ENCODE data around the gene GET4.
A peak's percentile ranks its signal among the peaks of the same experiment; 100 is the strongest.

The GET4 gene

DNA sequence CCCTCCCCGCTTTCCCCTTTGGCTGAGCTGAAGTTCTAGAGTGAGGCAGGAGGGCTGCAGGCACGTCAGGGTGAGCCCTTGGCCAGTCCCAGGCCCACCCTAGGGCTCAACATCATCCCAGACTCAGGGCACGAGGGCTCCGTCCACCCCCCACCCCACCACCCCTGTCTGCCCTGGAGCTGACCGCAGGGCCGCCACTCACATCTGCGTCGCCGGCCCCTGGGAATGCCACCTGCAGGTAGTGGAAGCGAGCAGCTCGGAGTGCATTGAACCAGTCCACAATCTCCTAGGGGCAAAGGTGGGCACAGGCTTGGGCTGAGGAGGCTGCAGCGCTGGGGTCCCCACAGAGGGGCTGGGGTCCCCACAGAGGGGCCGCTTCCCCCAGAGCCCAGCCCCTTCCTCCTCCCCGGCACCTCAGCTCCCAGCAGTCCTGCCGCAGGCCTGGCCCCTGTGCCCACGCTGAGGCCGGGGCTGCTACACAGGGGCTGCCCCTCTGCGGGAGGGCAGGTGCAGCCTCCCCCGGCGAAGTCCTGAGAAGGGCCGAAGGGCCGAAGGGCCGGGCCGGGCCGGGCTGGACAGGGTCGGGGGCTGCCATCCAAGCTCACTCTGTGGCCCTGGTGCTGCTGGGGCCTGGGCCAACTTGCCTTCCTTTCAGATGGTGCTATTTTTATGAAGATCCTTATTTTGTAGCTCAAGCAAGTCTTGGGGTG is 24.1 kb downstream of the GET4 start:
- no peak for DNase-seq

DNA sequence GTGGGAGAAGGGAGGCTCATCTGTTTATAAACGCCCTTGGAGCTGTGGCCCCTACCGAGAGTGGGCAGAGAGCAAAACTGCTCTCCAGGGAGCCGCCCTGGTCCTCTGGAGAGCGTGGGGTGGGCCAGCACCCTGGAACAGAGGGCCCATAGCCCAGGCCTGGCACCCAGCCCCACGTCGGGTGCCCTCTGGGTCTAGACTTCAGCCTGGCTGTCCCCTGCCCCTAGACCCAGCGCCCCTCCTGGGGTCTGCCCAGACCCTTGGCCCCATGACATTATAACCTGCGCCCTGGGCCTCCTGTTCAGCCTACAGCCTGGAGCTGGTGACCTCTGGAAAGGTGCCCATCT is 24.7 kb downstream of the GET4 start:
- DNase-seq, result no peak

DNA sequence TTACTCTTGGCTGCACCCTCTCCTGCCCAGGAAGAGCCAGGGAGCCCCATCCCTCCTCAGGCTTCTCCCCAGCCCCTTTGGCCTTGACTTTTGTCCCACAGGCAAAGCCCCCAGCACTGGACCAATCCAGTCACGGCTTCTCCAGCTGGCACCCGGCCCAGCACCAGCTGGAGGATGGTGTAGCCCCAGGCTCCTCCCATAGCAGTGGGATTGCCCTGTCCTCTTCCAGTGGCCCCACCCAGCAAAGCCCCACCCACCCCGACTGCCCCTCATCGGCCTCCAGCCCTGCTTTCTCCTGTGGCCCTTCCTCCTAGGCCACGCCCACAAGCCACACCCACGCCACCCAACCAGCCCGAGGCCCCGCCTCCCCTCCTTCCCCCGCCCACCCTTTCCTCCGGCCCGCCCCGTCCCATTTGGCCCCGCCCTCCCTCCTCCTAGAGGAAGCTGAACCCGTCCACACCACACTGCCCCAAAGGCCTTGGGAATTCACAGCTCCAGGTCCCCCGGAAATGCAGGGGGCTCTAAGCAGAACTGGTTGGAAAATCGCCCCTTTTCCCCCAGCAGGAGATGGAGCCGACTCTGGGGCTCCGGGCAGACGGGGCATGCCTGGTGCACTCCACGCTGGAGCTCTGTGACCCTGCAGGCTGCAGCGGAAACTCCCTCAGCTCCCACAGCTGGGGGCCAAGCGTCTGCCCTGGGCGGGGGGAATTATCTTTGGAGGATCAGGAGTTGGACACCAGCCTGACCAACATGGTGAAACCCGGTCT is 25.2 kb downstream of the GET4 start:
- peak; percentile 54 for DNase-seq

DNA sequence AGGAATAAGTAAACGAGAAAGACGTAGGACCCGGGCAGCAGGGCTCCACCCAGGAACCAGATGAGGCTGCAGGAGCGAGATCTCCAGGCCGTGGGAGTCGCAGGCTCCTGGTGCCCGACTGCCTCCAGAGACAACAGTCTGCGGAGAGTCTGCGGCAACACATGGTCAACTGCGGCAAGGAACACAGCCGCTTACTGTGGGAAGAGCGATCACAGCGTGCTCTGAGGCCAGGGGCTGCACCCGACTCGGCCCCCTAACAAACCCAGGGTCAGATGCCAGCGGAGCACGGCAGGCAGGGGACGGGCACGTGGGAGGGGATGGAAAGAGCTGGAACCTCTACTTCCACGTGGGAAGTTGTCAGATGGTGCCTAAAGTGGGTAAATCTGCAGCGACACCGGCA is 26.6 kb downstream of the GET4 start:
- DNase-seq, result no peak

DNA sequence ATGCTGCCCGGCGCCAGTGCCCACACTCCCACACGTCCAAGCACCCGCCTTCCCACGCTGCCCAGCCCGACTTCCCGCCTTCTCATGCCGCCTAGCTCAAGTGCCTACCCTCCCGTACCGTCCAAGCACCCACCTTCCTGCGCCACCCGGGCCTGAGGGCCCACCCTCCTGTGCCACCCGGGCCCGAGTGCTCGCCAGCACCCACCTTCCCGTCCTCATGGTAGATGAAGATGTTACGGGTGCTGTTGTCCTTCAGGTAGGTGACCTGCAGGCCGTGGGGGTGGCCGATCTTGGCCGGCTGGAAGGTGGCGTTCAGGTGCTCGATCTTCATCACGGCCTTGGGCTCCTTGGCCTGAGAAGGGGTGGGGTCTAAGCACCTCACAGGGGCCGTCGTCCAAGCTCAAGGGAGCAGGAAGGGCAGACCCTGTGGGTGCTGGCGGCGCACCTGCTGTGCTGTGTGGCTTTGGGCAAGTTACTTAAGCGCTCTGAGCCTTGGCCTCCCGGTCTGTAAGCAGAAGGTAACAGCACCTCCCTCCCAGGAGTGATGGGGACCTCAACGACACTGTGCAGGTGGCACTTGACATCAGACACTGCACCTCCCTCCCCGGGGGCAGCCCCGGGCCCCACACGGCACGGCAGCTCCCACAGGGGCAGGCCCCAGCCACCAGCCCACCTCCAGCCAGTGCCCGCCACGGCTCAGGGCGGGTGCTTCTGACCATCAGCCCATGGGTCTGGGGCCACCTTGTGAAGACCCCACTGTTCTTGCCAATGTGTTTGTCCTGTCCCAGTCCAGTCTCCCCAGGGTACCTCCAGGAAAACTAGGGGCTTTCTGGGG is 27.8 kb downstream of the GET4 start:
- no peak for DNase-seq

DNA sequence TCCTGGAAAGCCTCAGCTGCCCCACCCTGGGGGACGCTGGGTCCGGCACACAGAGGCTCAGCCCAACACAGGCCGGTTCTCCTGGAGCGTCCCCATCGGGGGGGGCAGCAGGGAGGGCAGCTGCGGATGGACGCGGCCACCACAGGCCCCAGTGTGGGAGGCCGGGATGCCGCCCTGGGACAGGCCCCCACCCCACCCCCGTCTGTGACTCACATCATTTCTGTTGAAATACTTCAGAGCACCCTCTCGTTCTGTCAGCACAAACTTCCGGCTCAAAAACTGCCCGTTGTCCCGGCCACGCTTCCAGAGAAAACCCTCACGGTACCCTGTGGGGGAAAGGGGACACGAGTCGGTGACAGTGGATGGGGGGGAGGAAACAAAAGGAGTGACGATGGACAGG is 28.5 kb downstream of the GET4 start:
- no peak for DNase-seq

DNA sequence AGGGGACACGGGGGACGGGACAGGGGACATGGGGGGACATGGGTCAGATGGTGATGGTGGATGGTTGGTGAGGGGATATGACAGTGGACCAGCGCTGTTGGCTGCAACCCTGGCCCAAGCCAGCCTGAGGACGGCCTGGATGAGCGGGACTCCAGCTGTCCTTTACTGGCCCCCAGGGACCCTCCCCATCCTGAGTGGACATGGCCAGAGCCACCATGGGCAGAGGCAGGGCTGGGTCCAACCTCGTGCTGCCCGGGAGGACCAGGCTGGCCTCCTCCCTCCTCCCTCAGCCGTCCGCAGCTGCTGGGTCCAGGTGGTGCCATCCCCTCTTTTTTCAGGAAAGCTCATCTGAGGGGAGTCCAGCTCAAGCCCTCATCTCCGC is 30.4 kb downstream of the GET4 start:
- no peak for DNase-seq

DNA sequence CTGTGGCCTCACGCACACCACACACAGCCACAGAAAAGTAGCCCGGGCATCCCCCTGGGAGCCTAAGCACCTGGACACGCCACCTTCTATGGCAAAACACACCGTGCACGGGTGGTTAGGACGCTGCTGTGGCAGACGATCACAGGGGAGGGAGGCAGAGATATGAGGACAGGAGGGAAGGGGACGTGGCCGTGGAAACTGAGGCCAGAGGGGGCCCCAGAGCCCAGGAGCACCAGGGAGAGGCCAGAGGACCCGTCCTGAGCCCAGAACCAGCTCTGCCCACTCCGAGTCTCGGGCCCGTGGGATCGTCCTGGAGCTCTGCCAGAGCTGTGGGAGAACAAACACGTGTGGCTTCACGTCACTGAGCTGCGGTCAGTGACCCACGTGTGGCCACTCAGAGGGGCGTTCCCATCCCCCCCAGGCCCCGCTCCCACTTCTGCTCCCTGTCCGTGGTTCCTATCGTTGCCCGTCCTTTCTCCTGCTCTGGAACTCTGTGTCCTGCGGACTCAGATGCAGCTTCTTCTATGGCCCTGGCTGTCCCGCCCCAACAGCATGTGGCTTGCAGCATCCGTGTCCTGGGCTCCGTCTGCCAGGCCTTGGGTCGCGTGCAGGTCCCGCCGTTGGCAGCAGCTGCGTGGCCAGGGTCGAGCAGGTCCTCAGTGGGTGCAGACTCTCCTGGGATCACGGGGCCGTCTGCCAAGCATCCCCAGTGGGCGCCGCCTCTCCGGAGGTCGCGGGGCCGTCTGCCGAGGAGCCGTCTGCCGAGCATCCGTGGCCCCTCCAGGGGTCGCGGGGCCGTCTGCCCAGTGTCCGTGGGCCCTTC is 31.0 kb downstream of the GET4 start:
- DNase-seq, result peak; percentile 38

DNA sequence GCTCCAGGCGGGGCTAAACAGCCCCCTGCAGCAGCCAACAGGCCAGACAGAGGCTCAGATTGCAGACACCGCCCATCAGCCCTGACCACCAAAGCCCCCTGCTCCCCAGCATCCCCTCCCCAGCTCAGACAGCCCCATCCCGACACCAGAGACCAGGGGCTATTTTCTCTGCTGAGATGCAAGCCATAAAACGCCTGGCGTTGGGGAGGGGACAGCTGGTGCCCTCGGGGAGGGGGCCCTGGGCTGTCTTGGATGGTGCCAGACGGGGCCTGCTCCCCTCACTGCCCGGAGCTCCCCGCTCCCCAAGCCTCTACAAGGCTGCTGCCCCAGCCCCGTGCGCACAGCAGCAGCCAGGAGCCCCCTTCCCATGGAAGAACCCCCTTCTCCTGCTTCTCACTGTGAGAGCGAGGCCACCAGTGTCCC is 31.8 kb downstream of the GET4 start:
- no peak for DNase-seq

DNA sequence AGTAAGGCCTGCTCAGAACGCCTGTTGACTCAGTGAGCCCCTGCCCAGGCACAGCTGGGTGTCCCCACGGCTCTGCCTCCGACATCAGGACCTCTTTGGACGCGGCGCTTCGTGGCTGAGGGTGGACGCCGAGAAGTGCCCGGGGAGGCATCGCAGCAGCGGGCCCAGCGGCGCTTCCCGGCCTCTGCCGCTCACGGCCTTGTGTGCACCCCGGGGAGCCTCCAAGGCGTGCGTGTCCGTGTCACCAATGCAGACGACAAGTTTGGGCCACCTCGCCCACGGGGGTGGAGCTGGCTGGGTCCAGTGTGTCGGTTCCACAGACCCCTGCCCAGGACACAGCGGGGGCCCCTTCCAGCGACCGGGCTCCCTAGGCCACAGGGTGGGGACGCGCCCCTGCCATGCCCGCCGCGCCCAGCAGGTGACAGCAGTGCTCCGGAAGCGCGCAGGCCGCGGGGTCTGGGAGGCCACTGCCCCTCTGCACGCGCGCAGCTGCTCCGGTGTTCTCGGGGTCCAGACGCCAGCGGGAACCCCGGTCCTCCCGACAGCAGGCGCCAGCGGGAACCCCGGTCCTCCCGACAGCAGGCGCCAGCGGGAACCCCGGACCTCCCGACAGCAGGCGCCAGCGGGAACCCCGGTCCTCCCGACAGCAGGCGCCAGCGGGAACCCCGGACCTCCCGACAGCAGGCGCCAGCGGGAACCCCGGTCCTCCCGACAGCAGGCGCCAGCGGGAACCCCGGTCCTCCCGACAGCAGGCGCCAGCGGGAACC is 32.4 kb downstream of the GET4 start:
- peak; percentile 71 for DNase-seq

DNA sequence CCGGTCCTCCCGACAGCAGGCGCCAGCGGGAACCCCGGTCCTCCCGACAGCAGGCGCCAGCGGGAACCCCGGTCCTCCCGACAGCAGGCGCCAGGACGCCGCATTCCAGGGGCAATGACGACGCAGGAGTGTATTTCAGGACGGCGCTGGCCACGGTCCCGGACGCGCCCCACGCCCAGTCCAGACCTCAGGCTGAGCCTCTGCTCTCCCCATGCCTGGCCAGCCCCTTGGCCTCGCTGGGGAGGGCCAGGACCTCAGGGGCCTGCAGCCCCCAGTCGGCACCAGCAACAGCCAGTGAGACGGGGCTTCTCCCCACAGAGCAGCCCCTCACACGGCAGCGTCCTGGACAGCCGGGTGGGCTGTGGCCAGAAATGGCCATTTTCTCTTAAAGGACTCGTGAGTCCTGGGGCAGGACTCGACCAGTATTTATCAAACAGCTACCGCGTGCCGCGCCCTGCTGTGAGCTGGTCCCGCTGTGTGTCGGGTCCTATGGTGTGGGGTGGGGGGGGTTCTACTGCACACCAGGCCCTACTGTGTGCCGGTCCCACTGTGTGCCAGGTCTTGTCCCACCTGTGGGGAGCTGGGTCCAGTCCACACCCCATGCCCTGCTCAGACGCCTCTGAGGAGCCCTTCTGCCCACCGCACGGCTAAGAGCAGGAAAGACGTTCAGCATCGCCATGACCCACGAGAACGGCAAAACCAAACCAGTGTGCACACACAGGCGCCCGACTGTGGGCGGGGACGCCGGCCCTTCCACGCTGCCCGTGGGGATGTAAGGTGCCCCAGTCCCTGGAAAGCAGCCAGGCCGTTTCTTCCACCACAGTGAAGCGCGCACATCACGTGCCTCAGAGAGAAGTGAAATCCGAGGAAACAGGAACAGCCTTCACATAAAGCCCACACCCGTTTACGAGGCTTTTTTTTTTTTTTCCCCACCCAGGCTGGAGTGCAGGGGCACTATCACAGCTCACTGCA is 33.3 kb downstream of the GET4 start:
- peak; percentile 46 for DNase-seq

DNA sequence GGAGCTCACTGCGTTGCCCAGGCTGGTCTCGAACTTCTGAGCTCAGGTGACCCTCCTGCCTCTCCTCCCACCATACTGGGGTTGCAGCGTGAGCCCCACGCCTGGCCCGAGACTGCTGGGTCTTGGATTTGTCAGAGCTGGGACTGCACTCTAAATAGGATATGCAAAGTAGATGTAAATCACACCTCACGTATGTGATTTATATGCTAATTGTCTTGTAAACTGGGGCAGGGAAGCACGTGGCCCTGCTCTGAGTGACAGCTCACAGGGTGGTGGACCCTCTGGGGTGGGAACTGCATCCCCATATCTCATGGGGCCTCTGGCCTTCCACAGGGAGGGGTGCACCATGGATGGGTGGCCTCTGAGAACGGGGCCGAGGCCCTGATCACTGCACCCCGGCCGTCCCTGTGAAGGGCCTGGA is 34.1 kb downstream of the GET4 start:
- DNase-seq, result no peak

DNA sequence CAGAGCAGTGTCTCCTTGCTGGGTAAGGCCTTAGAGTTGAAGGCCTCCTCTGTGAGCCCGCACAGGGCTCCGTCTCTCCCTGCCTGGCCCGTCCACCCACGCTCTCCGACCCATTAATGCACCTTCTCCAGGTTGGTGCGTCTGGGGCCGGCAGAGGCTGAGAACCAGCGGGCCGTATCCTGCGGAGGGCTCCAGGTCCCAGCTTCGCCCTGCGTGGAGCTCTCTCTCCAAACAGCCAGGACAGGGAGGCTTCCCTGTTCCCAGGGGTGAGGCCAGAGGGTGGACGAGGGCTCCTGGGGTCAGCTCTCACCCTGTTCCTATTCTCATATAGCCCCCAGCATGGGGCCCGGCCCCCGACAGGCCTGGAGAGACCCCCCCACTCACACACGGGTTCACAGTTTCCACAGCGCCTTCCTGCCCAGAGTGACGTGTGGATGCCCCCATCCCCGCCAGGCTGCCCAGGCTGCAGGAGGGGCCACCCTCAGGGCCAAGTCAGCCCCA is 34.6 kb downstream of the GET4 start:
- no peak for DNase-seq

DNA sequence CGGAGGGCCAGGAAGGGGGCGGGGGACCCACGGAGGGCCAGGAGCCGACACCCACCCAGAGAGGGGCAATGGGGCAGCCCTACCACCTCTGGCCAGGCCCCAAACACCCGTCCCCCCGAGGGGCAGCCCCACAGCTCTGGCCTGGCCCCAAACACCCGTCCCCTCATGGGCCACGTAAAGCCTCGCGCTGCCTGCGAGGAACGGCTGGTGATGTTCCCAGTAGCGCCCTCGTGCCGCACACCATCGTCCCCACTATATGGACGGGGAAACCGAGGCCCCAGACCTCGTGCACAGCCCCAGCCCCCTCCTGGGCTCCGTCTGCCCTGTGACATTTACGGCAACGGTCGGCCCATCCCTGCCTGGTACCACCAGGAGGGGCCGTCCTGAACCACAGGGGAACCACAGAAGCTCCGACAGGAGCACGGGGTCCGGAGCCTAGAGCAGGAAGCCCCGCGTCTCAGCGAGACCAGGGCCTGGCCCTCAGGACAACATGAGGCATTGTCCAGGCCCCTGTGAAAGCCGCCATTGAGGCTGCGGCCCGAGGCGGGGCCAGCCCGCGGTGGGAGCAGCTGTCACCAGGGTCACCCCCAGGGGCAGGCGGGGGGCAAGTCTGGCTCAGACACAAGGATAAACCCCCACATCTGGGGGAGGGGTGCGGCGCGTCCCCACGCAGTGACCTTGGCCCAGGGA is 35.6 kb downstream of the GET4 start:
- DNase-seq, result no peak

DNA sequence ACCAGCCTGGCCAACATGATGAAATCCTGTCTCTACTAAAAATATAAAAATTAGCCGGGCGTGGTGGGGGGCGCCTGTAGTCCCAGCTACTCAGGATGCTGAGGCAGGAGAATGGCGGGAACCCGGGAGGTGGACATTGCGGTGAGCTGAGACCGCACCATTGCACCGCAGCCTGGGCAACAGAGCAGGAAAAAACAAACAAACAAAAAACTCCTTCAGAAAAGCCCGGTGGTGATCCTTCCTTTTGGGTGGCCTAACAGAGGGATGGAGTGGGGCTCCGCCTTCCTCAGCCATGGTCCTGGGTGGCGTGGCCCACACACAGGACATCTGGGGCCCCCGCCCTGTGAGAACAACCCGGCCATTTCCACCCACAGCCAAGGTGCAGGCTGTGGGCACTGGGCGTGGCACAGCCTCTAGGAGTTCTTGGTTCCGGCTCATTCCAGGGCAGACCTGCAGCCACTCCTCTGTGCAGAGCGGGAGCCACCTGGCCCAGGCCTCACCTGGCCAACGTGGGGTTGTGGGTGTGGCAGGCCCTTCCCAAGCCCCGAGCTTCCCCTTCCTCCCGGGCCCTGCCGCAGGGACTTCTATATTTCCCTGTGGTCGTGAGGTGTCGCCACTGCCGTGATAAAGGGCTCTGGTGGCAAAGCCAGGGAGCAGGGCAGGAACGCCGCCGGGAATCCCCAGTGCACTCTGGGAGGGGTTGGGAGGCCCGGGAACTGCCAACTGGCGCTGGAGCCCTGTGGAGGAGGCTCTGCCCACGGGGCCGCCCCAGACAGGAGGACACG is 37.6 kb downstream of the GET4 start:
- DNase-seq, result no peak

DNA sequence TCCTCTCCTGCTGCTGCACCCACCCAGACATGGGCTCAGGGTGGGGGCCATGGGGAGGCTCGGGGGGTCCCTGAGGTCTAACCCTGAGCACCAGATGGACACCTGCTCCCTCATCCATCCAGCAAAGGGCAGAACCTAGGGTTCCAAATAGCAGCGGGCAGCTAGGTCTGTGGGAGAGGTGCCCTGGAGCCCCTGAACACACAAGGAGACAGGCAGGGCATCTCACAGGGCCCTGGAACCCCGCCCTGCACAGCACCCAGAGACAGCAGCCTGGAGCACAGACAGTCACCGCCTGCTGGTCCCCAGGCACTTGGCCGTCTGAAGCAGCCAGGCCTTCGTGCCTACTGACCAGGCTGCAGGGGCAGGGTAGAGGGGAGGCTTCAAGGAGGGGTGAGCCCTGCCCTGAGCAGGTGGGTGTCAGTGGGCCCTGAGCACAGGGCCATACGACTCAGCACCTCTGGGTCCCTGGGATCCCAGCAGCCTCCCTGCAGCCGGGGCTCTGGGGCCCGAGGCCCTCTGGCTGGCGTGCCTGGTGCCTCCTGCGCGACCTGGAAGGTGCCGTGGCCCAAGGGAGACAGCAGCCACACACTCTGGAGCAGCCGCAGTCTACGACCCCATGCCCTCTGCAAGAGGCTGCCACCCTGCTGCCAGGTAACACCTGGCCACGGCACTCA is 38.3 kb downstream of the GET4 start:
- DNase-seq, result no peak

DNA sequence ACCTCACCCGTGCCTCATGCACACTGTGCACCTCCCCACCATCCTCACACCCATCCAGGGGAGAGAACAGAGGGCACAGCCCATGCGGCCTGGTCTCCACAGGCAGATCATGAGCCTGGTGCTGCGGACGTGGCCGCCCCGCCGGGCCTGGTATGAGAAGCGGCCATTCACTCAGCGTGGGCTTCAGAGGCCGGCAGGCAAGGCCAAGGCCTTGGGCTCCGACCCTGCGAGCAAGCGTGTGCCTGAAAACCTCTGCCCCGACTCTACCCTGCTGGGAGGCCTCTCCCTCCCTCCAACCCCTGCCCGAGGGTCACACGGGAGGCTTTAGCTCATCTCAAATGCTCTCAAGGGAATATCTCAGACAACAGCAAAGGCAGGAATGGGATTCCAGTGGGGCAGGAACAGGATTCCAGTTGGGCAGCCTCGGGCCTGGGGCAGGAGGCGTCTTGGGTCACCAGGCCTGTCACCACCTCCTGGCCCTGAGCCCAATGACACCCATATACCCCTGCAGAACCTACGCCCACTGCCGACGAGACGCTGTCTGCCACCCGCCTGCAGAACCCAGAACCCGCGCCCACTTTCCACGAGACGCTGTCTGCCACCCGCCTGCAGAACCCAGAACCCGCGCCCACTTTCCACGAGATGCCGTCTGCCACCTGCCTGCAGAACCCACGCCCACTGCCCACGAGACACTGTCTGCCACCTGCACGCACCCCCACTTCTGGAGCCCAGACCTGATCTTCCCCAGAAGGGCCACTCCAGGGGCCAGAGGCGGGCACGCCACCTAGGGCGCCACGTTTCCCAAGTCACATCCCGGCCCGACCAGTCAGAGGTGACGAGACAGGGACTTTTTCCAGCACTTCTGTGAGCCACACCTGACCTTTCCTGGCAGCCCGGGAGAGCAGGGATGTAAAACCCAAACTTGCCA is 39.2 kb downstream of the GET4 start:
- DNase-seq, result no peak
